Hindlimb muscle (tissue), 1 donor: Measurements from ENCODE around the gene SMTNL1. TPM values are rescaled to one million over a fixed set of nuclear protein-coding genes. Genes with fewer than 3 reads are reported as not detected.
A peak's percentile ranks its signal among the peaks of the same experiment; 100 is the strongest.

ENCODE experiments used
- DNase-seq: peaks from one replicate; pipeline ENCODE4 v3.0.0-alpha.2; 2013
- polyA plus RNA-seq: library from polyadenylated mRNA; unstranded; fragments of 120-200 nt; gene quantifications from one replicate; pipeline ENCODE4 v1.2.1, GENCODE V29; 2013; ENCODE audit not compliant: insufficient read length

Gene SMTNL1
- polyA plus RNA-seq, result 148 TPM

- no peak for DNase-seq
Observed at GRCh38 chr11:57536947-57537619, at the start of gene SMTNL1. TSS of gene SMTNL1 (plus strand) at chr11:57537595. CDS start at chr11:57542643, 5,048 bp downstream.

GRCh38 chr11:57487920-57488659 lies 49.3 kb upstream of the SMTNL1 start:
- DNase-seq, result no peak

- no peak for DNase-seq
Observed at GRCh38 chr11:57490456-57491248, 46.7 kb upstream of the SMTNL1 start.

- no peak for DNase-seq
Observed at GRCh38 chr11:57491371-57492061, 45.9 kb upstream of the SMTNL1 start.

GRCh38 chr11:57493507-57494503 lies 43.6 kb upstream of the SMTNL1 start:
- DNase-seq, result no peak

- no peak for DNase-seq
Observed at GRCh38 chr11:57496109-57496820, 41.1 kb upstream of the SMTNL1 start.

- no peak for DNase-seq
Observed at GRCh38 chr11:57497303-57498247, 39.8 kb upstream of the SMTNL1 start.

GRCh38 chr11:57498540-57498939 lies 38.9 kb upstream of the SMTNL1 start:
- DNase-seq, result no peak

GRCh38 chr11:57499413-57499982 lies 37.9 kb upstream of the SMTNL1 start:
- peak; percentile 89 for DNase-seq

GRCh38 chr11:57499983-57500461 lies 37.4 kb upstream of the SMTNL1 start:
- no peak for DNase-seq

GRCh38 chr11:57500515-57500914 lies 36.9 kb upstream of the SMTNL1 start:
- no peak for DNase-seq

- no peak for DNase-seq
Observed at GRCh38 chr11:57500926-57501325, 36.5 kb upstream of the SMTNL1 start.

GRCh38 chr11:57501953-57502352 lies 35.4 kb upstream of the SMTNL1 start:
- DNase-seq, result no peak

GRCh38 chr11:57502376-57502775 lies 35.0 kb upstream of the SMTNL1 start:
- no peak for DNase-seq

GRCh38 chr11:57502870-57503269 lies 34.5 kb upstream of the SMTNL1 start:
- no peak for DNase-seq

- DNase-seq, result no peak
Observed at GRCh38 chr11:57504511-57504910, 32.9 kb upstream of the SMTNL1 start.

- DNase-seq, result no peak
Observed at GRCh38 chr11:57506522-57506921, 30.9 kb upstream of the SMTNL1 start.

- DNase-seq, result no peak
Observed at GRCh38 chr11:57508341-57509170, 28.8 kb upstream of the SMTNL1 start.
